ENCODE measurements around the gene LARGE1.
"Not testable (repeated sequence)": the region's sequence is repeated elsewhere in the genome, so short reads cannot be mapped to it uniquely, and the experiment has no call there.

Gene LARGE1

DNA sequence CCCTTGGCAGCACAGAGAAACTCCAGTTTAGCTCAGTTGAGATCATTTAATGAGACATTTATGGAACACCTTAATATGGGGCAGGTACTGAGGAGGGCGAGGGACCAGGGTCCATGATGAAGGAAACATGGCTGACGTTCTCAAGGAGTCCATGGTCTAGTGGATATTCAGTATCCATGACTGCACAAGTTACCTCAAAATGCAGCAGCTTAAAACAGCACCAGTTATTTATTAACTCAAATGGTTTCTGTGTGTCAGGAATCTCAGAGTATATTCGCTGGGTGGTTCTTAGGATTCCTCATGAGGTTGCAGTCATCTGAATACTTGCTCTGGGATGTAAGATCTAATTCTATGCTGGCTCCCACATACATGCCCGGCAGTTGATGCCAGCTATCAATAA lies 346.8 kb downstream of the LARGE1 start:
- no peak overlapping the region for H3K4me3 ChIP-seq (ENCODE audit: low read depth, low read length)
- no peak for DNase-seq (ENCODE audit: low read depth)
- TF ChIP-seq, protein P1, sequence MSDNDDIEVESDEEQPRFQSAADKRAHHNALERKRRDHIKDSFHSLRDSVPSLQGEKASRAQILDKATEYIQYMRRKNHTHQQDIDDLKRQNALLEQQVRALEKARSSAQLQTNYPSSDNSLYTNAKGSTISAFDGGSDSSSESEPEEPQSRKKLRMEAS (IDR thresholded peaks at IDR 0.05; ENCODE audit: low read depth, low read length) = no peak
- TF ChIP-seq MYC (IDR thresholded peaks at IDR 0.05; ENCODE audit: low read depth, low read length) = no peak

DNA sequence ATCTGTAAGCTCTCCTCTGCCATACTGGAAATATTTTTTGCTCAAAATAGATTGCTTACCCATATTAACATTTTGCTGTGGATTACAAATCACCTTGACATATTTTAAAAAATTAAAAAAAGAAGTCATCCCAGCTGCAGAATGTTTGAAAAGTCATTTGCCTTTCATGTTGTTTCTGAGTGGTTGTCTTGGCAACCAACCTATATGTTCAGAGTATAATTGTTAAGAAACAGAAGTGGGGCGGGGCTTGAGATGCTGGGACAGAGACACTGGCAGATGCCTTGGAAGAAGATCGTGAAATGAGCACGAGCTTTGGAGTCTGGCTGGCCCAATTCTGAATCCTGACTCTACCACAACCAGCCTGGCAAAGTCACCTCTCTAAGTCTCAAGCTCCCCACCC lies 348.2 kb downstream of the LARGE1 start:
- H3K4me3 ChIP-seq (ENCODE audit: low read depth, low read length) = no peak overlapping the region
- TF ChIP-seq POLR2A (IDR thresholded peaks at IDR 0.05; ENCODE audit: extremely low read depth, insufficient read length) = no peak
- TF ChIP-seq, protein P2, sequence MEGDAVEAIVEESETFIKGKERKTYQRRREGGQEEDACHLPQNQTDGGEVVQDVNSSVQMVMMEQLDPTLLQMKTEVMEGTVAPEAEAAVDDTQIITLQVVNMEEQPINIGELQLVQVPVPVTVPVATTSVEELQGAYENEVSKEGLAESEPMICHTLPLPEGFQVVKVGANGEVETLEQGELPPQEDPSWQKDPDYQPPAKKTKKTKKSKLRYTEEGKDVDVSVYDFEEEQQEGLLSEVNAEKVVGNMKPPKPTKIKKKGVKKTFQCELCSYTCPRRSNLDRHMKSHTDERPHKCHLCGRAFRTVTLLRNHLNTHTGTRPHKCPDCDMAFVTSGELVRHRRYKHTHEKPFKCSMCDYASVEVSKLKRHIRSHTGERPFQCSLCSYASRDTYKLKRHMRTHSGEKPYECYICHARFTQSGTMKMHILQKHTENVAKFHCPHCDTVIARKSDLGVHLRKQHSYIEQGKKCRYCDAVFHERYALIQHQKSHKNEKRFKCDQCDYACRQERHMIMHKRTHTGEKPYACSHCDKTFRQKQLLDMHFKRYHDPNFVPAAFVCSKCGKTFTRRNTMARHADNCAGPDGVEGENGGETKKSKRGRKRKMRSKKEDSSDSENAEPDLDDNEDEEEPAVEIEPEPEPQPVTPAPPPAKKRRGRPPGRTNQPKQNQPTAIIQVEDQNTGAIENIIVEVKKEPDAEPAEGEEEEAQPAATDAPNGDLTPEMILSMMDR (IDR thresholded peaks at IDR 0.05; ENCODE audit: low read depth, low read length) = no peak
- TF ChIP-seq, protein P1 (IDR thresholded peaks at IDR 0.05; ENCODE audit: low read depth, low read length) = no peak
- TF ChIP-seq MYC (IDR thresholded peaks at IDR 0.05; ENCODE audit: low read depth, low read length) = no peak
- no peak for DNase-seq (ENCODE audit: low read depth)

DNA sequence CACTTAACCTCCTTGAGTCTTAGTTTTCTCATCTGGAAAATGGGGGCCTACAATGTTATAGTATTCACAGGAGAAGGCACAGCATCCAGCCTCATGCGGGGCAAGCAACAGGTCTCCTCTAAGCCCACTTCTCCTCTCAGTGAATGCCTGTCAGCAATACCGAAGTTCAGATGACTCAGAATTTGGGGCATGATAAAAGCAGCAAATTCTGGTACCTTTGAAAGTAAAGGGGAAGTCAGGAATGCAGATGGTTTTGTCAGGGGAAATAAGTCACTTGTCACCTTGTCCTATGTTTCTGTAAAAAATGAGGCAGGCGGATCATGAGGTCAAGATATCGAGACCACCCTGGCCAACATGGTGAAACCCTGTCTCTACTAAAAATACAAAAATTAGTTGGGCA lies 350.2 kb downstream of the LARGE1 start:
- DNase-seq (ENCODE audit: low read depth) = peak; percentile 6
- no peak overlapping the region for H3K4me3 ChIP-seq (ENCODE audit: low read depth, low read length)
- TF ChIP-seq POLR2A (IDR thresholded peaks at IDR 0.05; ENCODE audit: extremely low read depth, insufficient read length) (no peak), MYC (IDR thresholded peaks at IDR 0.05; ENCODE audit: low read depth, low read length) (no peak)
- TF ChIP-seq, protein P1 (IDR thresholded peaks at IDR 0.05; ENCODE audit: low read depth, low read length) = no peak
- TF ChIP-seq, protein P2 (IDR thresholded peaks at IDR 0.05; ENCODE audit: low read depth, low read length) = no peak

DNA sequence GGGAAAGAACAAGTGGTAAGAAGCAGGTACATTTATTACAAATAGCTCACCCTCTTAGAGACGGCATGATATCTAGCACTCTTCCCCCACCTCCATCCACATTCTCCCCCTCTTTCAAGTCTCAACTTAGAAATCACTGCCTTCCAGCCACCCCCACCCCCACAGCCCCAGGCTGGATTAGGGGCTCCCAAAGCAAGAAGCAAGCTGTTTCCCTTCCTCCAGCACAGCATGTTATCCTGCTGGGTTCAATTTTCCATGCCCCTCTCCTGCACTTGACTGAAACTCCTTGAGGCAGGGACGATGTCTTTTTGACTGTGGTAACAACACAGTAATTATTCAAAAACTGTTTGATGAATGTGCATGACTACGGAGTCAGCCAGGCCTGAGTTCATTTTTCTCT lies 350.7 kb downstream of the LARGE1 start:
- TF ChIP-seq, protein P2 (IDR thresholded peaks at IDR 0.05; ENCODE audit: low read depth, low read length) = no peak
- TF ChIP-seq, protein P1 (IDR thresholded peaks at IDR 0.05; ENCODE audit: low read depth, low read length) = no peak
- no peak for TF ChIP-seq POLR2A (IDR thresholded peaks at IDR 0.05; ENCODE audit: extremely low read depth, insufficient read length)
- H3K4me3 ChIP-seq (ENCODE audit: low read depth, low read length) = no peak overlapping the region

DNA sequence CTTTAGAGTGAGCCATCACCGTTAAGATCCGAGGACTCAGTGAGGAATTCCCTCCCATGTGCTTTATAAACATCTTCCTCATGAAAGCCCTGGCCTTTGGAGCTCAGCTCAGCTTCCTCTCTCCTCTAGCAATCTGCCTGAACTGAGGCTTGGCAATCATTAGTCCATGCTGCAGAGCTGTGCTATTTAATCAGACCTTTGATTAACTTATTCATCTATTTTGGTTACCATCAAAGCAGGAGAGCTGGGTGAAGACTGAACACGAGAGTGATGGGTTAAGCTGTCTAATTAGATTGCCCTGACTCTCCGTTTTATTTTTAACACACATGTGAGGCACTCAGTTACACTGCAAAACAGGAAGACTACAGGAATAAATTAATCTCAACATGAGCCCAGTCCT lies 351.3 kb downstream of the LARGE1 start:
- no peak overlapping the region for H3K4me3 ChIP-seq (ENCODE audit: low read depth, low read length)
- no peak for DNase-seq (ENCODE audit: low read depth)
- no peak for TF ChIP-seq POLR2A (IDR thresholded peaks at IDR 0.05; ENCODE audit: extremely low read depth, insufficient read length)
- TF ChIP-seq MYC (IDR thresholded peaks at IDR 0.05; ENCODE audit: low read depth, low read length) = no peak
- TF ChIP-seq, protein P2 (IDR thresholded peaks at IDR 0.05; ENCODE audit: low read depth, low read length) = no peak
- TF ChIP-seq, protein P1 (IDR thresholded peaks at IDR 0.05; ENCODE audit: low read depth, low read length) = no peak

More for the DNA sequence above, 350.7 kb downstream of the LARGE1 start:
- no peak for DNase-seq (ENCODE audit: low read depth)

DNA sequence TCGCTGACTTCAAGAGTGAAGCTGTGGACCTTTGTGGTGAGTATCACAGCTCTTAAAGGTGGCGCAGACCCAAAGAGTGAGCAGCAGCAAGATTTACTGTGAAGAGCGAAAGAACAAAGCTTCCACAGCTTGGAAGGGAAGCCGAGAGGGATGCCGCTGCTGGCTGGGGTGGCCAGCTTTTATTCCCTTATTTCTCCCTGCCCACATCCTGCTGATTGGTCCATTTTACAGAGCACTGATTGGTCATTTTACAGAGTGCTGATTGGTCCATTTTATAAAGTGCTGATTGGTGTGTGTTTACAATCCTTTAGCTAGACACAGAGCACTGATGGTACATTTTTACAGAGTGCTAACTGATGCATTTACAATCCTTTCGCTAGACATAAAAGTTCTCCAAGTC lies 353.8 kb downstream of the LARGE1 start:
- not testable (repeated sequence) for H3K4me3 ChIP-seq (ENCODE audit: low read depth, low read length); DNase-seq (ENCODE audit: low read depth)

DNA sequence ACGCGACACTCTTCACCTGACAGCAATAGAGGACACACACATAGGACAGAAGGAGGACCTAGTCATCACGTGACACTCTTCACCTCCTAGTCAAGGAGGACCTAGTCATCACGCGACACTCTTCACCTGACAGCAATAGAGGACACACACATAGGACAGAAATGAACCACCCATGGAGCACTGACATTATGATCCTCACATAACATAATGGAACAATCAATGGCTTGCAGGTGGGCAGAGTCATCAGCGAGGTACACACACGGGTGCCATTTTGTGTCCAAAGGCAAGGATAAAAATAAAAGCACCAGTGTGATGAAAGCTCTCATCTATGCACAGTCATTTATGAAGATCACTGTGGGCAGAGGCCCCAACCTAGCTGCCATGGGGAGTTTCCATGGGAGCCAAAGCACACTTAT lies 354.7 kb downstream of the LARGE1 start:
- TF ChIP-seq, protein P2 (IDR thresholded peaks at IDR 0.05; ENCODE audit: low read depth, low read length) = no peak
- TF ChIP-seq, protein P1 (IDR thresholded peaks at IDR 0.05; ENCODE audit: low read depth, low read length) = no peak
- TF ChIP-seq POLR2A (IDR thresholded peaks at IDR 0.05; ENCODE audit: extremely low read depth, insufficient read length) = no peak
- no peak for TF ChIP-seq MYC (IDR thresholded peaks at IDR 0.05; ENCODE audit: low read depth, low read length)
- DNase-seq (ENCODE audit: low read depth) = no peak
- no peak overlapping the region for H3K4me3 ChIP-seq (ENCODE audit: low read depth, low read length)

All from NB4 (cell line).